Stimulated activated CD8-positive, alpha-beta memory T cell treated with anti-CD3 and anti-CD28 coated beads, Interleukin-12 subunit alpha, Interleukin-12 subunit beta, amount 100 ng/mL, for 1 hour (primary cell): ENCODE measurements around the gene RFNG.

Source experiments
- DNase-seq: peaks from one replicate; pipeline ENCODE4 v3.0.0-alpha.2; 2020; ENCODE audit warnings: low read depth

Gene RFNG

GRCh38 chr17:82025401-82026107 is 26.1 kb downstream of the RFNG start:
- no peak for DNase-seq

- no peak for DNase-seq
Measured at GRCh38 chr17:82024859-82025258, 26.8 kb downstream of the RFNG start.

- no peak for DNase-seq
Measured at GRCh38 chr17:82023447-82024241, 28.0 kb downstream of the RFNG start.

GRCh38 chr17:82022981-82023446 is 28.6 kb downstream of the RFNG start, which contains the start of gene LRRC45:
Gene LRRC45, plus strand, starts transcription at chr17:82023305. Its CDS starts 339 bp downstream, at chr17:82023644.
- peak; percentile 99 for DNase-seq

GRCh38 chr17:82022310-82022980 is 29.2 kb downstream of the RFNG start, which contains the start of gene CENPX:
Gene CENPX, minus strand, starts transcription at chr17:82022878. Its CDS starts 17 bp downstream, at chr17:82022861.
- no peak for DNase-seq

GRCh38 chr17:82021900-82022309 is 29.7 kb downstream of the RFNG start:
- DNase-seq = no peak

GRCh38 chr17:82021107-82021899 is 30.3 kb downstream of the RFNG start:
- no peak for DNase-seq

GRCh38 chr17:82020572-82021106 is 31.0 kb downstream of the RFNG start:
- no peak for DNase-seq

GRCh38 chr17:82019690-82020571 is 31.7 kb downstream of the RFNG start:
- DNase-seq = peak; percentile 40

- DNase-seq = no peak
Measured at GRCh38 chr17:82018989-82019689, 32.5 kb downstream of the RFNG start.

GRCh38 chr17:82018152-82018988 is 33.2 kb downstream of the RFNG start:
- no peak for DNase-seq

GRCh38 chr17:82017612-82018151 is 33.9 kb downstream of the RFNG start:
- no peak for DNase-seq

- DNase-seq = no peak
Measured at GRCh38 chr17:82016875-82017459, 34.6 kb downstream of the RFNG start.

GRCh38 chr17:82016061-82016874 is 35.3 kb downstream of the RFNG start:
- no peak for DNase-seq

GRCh38 chr17:82015311-82015971 is 36.2 kb downstream of the RFNG start:
- no peak for DNase-seq

- no peak for DNase-seq
Measured at GRCh38 chr17:82014971-82015310, 36.7 kb downstream of the RFNG start.

- DNase-seq = no peak
Measured at GRCh38 chr17:82014432-82014831, 37.2 kb downstream of the RFNG start.
